ENCODE results near the gene DHX9.

DNA sequence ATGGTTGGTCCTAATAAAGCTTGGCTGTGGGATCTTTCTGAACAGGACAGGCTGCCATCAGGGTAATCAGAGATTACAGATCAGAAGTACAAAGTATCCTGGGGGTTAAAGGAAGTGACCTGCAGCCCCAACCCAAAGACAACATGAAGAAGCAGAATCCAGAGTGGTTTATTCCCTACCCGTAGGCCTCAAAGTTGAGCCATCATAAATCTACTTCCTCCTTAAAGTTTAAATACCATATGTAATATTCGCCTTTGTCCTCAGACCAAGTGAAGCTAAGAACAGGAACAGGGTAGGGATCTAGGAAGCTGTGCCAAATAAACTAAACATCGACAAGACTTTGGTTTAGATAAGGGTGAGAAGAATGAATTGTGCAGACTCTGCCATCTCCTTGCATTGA, 15.9 kb upstream of the DHX9 start:
- TF ChIP-seq, protein P1, sequence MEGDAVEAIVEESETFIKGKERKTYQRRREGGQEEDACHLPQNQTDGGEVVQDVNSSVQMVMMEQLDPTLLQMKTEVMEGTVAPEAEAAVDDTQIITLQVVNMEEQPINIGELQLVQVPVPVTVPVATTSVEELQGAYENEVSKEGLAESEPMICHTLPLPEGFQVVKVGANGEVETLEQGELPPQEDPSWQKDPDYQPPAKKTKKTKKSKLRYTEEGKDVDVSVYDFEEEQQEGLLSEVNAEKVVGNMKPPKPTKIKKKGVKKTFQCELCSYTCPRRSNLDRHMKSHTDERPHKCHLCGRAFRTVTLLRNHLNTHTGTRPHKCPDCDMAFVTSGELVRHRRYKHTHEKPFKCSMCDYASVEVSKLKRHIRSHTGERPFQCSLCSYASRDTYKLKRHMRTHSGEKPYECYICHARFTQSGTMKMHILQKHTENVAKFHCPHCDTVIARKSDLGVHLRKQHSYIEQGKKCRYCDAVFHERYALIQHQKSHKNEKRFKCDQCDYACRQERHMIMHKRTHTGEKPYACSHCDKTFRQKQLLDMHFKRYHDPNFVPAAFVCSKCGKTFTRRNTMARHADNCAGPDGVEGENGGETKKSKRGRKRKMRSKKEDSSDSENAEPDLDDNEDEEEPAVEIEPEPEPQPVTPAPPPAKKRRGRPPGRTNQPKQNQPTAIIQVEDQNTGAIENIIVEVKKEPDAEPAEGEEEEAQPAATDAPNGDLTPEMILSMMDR (optimal IDR thresholded peaks at IDR 0.05 in 1 of 3, IDR thresholded peaks at IDR 0.05 in 1 of 3, conservative IDR thresholded peaks at IDR 0.05 in 1 of 3; ENCODE audit: extremely low read depth in 1 of 3, insufficient read depth in 2 of 3, low read length in 3 of 3) = no peak
- TF ChIP-seq EZH2 (IDR thresholded peaks at IDR 0.05; ENCODE audit: low read length) = no peak
